IPS DF 6.9 (cell line): ENCODE measurements around the gene CADPS.

Experiments
- DNase-seq: peaks from one replicate; pipeline ENCODE4 v3.0.0-alpha.2; 2013; ENCODE audit warnings: low read depth, low spot score
- H3K27ac ChIP-seq: one replicate; pipeline ENCODE4 v1.5.1; 2013; ENCODE audit warnings: low read length, control low read depth
- H3K27me3 ChIP-seq: 2 replicates; pipeline ENCODE4 v1.6.1; 2013; ENCODE audit warnings: mild to moderate bottlenecking, low read length; ENCODE audit not compliant: control insufficient read depth, insufficient read depth
- H3K36me3 ChIP-seq: 2 replicates; pipeline ENCODE4 v1.6.1; 2013; ENCODE audit warnings: low read length; ENCODE audit not compliant: control insufficient read depth, insufficient read depth
- H3K4me1 ChIP-seq: 2 replicates; pipeline ENCODE4 v1.6.1; 2013; ENCODE audit warnings: low read length; ENCODE audit not compliant: control insufficient read depth, insufficient read depth
- H3K4me3 ChIP-seq: 2 replicates; pipeline ENCODE4 v1.5.1; 2013; ENCODE audit warnings: mild to moderate bottlenecking, low read length
- H3K9me3 ChIP-seq: 2 replicates; pipeline ENCODE4 v1.6.1; 2013; ENCODE audit warnings: low read length, inconsistent platforms; ENCODE audit not compliant: control insufficient read depth, insufficient read depth
- WGBS: extraction: QIAGEN DNeasy Blood & Tissue Kit; methylation state at CpG from one replicate; pipeline ENCODE4 v1.1.7; 2013; ENCODE audit warnings: mixed read lengths, missing lambda C conversion rate; ENCODE audit not compliant: insufficient read length, insufficient coverage; 5-methylcytosine and 5-hydroxymethylcytosine counted together

The CADPS gene

GRCh38 chr3:62723166-62723913 lies 151.9 kb downstream of the CADPS start:
- Histone ChIP-seq H3K4me1 (peaks cover 4% of the 10 kb centered on the region; the same call in 1 of the 2 replicates), H3K36me3 (no peaks in the 10 kb centered on the region), H3K27ac (no peak overlapping the region), H3K9me3 (no peaks in the 10 kb centered on the region), H3K4me3 (no peak overlapping the region), H3K27me3 (no peaks in the 10 kb centered on the region)
- no CpG with 5 or more reads among the region's 13 CpGs for WGBS
- no peak for DNase-seq

DNA sequence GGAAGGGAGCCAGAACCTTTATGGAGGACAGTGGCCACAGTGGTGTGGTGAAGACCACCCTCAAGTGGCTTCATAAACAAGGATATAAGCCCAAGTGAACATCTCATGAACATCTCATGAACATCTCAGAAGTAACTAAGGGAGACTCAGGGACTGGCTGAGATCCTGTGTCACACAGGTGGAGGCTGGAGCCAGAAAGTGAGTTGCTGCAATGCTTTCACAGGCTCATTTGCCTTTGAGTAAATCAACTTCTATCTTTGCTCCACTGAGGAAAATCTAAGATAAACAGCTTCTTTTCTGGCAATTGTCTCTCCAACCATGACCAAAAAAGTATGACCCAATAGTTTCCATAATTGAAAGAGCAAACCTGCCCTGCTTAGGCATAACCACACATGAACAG lies 152.9 kb downstream of the CADPS start:
- Histone ChIP-seq H3K36me3 (no peaks in the 10 kb centered on the region), H3K4me1 (peaks cover 4% of the 10 kb centered on the region; the same call in 1 of the 2 replicates), H3K9me3 (no peaks in the 10 kb centered on the region), H3K4me3 (no peak overlapping the region), H3K27me3 (no peaks in the 10 kb centered on the region), H3K27ac (no peak overlapping the region)
- DNase-seq = no peak

DNA sequence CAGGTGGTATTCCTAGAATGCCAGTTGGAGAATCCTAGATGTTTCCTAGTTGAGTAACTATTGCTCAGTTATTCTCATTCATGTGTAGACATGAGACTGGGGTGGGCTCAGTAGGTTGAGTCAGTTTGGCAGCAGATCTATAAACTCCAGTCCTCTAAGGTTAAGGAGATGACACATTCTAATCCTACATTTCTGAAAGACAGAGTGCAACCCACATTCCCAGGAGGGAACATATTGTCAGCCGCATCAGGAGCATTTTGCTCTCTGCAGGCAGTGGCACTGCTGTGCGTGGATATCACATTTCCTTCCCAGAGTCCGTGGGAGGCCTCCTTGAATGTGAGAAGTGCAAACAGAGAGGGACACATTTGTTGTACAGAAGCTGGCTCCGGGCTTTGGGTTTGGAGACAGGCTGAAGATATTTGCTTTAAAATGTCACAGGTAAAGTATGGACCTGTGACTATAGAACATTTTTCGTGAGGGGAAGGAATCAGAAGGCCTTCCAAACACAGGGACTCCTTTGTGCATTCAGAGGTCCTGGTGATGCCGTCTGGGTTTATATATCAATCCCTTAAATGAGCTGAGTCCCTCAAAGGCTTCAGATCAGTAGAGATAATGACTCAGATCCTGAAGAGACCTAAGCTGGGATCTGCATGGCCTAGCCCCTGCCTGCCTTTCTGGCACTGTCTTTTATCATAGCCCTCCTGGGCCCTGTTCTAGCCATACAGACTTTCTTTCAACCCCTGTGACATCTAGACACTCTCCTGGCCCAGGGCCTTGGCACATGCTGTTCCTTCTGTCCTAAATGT lies 156.5 kb downstream of the CADPS start:
- no peak for DNase-seq
- Histone ChIP-seq H3K4me1 (peaks cover under 1% of the 10 kb centered on the region; the same call in 1 of the 2 replicates), H3K27me3 (no peaks in the 10 kb centered on the region), H3K9me3 (no peaks in the 10 kb centered on the region), H3K4me3 (no peak overlapping the region), H3K27ac (no peak overlapping the region), H3K36me3 (no peaks in the 10 kb centered on the region)
- no CpG with 5 or more reads among the region's 6 CpGs for WGBS

DNA sequence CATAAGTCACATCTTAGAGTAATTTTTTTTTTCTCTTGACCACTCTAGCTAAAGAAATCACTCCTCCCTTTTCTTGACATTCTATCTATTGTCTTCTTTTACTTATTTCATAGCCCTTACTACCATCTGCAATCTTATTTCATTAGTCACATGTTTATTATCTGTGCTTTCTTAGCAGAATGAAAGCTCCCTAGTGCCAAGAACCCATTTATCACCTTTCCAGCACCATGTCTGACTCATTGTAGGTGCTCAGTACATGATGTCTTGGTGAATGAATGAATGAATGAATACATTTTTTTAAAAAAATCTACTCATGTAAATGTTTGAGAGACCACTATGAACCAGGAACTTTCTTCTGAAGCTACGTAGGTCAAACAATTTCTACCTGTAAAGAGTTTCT lies 157.2 kb downstream of the CADPS start:
- DNase-seq = no peak
- H3K9me3 ChIP-seq = no peaks in the 10 kb centered on the region
- H3K4me3 ChIP-seq = no peak overlapping the region
- no peak overlapping the region for H3K27ac ChIP-seq
- no peaks in the 10 kb centered on the region for H3K36me3 ChIP-seq
- no CpG with 5 or more reads among the region's 1 CpG for WGBS
- no peaks in the 10 kb centered on the region for H3K4me1 ChIP-seq
- H3K27me3 ChIP-seq = no peaks in the 10 kb centered on the region

- H3K9me3 ChIP-seq = no peaks in the 10 kb centered on the region
- no peak for DNase-seq
- no peaks in the 10 kb centered on the region for H3K4me1 ChIP-seq
- H3K36me3 ChIP-seq = no peaks in the 10 kb centered on the region
- no peak overlapping the region for H3K4me3 ChIP-seq
- H3K27ac ChIP-seq = no peak overlapping the region
- no peaks in the 10 kb centered on the region for H3K27me3 ChIP-seq
Measured at GRCh38 chr3:62712746-62713145, 162.5 kb downstream of the CADPS start.

GRCh38 chr3:62710751-62711150 lies 164.5 kb downstream of the CADPS start:
- Histone ChIP-seq H3K9me3 (no peaks in the 10 kb centered on the region), H3K4me1 (no peaks in the 10 kb centered on the region), H3K27me3 (no peaks in the 10 kb centered on the region), H3K27ac (no peak overlapping the region), H3K4me3 (no peak overlapping the region), H3K36me3 (no peaks in the 10 kb centered on the region)
- WGBS = no CpG with 5 or more reads among the region's 3 CpGs
- DNase-seq = no peak

GRCh38 chr3:62708638-62709373 lies 166.4 kb downstream of the CADPS start:
- WGBS = no CpG with 5 or more reads among the region's 5 CpGs
- H3K4me1 ChIP-seq = no peaks in the 10 kb centered on the region
- H3K27ac ChIP-seq = no peak overlapping the region
- no peaks in the 10 kb centered on the region for H3K9me3 ChIP-seq
- no peaks in the 10 kb centered on the region for H3K27me3 ChIP-seq
- DNase-seq = no peak
- H3K36me3 ChIP-seq = no peaks in the 10 kb centered on the region
- H3K4me3 ChIP-seq = no peak overlapping the region

GRCh38 chr3:62705721-62706120 lies 169.5 kb downstream of the CADPS start:
- no peak overlapping the region for H3K27ac ChIP-seq
- no peaks in the 10 kb centered on the region for H3K4me1 ChIP-seq

GRCh38 chr3:62703451-62704167 lies 171.6 kb downstream of the CADPS start:
- H3K4me1 ChIP-seq = no peaks in the 10 kb centered on the region
- no peak for DNase-seq
- WGBS = no CpG with 5 or more reads among the region's 4 CpGs
- H3K9me3 ChIP-seq = no peaks in the 10 kb centered on the region
- no peak overlapping the region for H3K27ac ChIP-seq
- no peaks in the 10 kb centered on the region for H3K36me3 ChIP-seq
- H3K4me3 ChIP-seq = no peak overlapping the region
- H3K27me3 ChIP-seq = no peaks in the 10 kb centered on the region

More at GRCh38 chr3:62705721-62706120, 169.5 kb downstream of the CADPS start:
- Histone ChIP-seq H3K9me3 (no peaks in the 10 kb centered on the region), H3K36me3 (no peaks in the 10 kb centered on the region), H3K4me3 (no peak overlapping the region), H3K27me3 (no peaks in the 10 kb centered on the region)
- no CpG with 5 or more reads among the region's 2 CpGs for WGBS
- DNase-seq = no peak

DNA sequence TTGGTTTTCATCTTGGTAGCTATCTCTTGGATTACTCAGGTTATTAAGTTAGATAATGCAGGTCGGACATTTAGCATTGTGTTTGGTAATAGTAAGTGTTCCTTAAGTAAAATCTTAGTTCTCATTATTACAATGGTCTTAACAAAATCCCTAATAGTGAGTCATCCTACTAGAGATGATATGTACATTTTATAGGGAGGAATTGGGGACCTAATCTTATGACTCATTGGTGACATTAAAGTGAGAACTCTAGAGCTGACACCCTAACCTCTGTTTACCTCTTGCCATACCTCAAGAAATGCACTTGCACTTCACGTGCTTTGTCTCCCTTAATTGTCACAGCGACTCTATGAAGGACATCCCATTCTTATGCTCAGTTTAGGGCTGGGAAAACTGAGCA lies 174.9 kb downstream of the CADPS start:
- no CpG with 5 or more reads among the region's 3 CpGs for WGBS
- H3K4me3 ChIP-seq = no peak overlapping the region
- H3K36me3 ChIP-seq = no peaks in the 10 kb centered on the region

More for the DNA sequence above, 174.9 kb downstream of the CADPS start:
- Histone ChIP-seq H3K9me3 (no peaks in the 10 kb centered on the region), H3K27me3 (no peaks in the 10 kb centered on the region), H3K27ac (no peak overlapping the region), H3K4me1 (no peaks in the 10 kb centered on the region)
- DNase-seq = no peak
